ENCODE data around the gene SDR42E1. TPM values are rescaled to one million over a fixed set of nuclear protein-coding genes. Genes with fewer than 3 reads are reported as not detected.

Gene SDR42E1
- total and polyA plus RNA-seq, 2 donors (not counting 3 experiments of a cell fraction or from before 2014, with no cell fraction given) = 0.08 TPM; not detected in 1

GRCh38 chr16:82033683-82034300 is 22.5 kb upstream of the SDR42E1 start:
- H4K20me1 ChIP-seq (replicated peaks; ENCODE audit: control insufficient read depth, extremely low read depth, insufficient read depth, low read length) = no peaks in the 10 kb centered on the region
- H3K36me3 ChIP-seq (ENCODE audit: control insufficient read depth in 2 of 2, extremely low read depth in 1 of 2, insufficient read depth in 2 of 2, low read length in 2 of 2) = no peaks in the 10 kb centered on the region
- CTCF ChIA-PET = interaction anchor here (1.4 to 4.2 kb wide), 4 partner anchors 9 to 196 kb away, joined by 3 to 19 read pairs (median 13); no protein-coding TSS in a partner anchor
- H3K4me1 ChIP-seq (ENCODE audit: control insufficient read depth, extremely low read depth, insufficient read depth, low read length) = peaks cover 34% of the 10 kb centered on the region
- POLR2A ChIA-PET = no interaction called here
- TF ChIP-seq MAX (IDR thresholded peaks at IDR 0.05; ENCODE audit: insufficient read depth, insufficient read length) (peak; percentile 36), FOS (IDR thresholded peaks at IDR 0.05; ENCODE audit: borderline replicate concordance, insufficient read depth, low read length) (no peak)
- intact Hi-C loops (cut with micrococcal nuclease) = no loop called here
- peak overlapping the region; percentile 13 for H2AFZ ChIP-seq (ENCODE audit: low read depth, low read length)
- H3K27me3 ChIP-seq (ENCODE audit: control insufficient read depth in 2 of 2, insufficient read depth in 2 of 2, low read length in 2 of 2) = peaks cover 0 to 3% of the 10 kb centered on the region in 2 experiments
- H3K4me3 ChIP-seq (replicated peaks in 1 of 3; ENCODE audit: insufficient read depth in 1 of 3, low read depth in 1 of 3, low read length in 3 of 3) = no peak overlapping the region
- no peak overlapping the region for H3K27ac ChIP-seq (ENCODE audit: insufficient read depth, low read depth, low read length)
- no peaks in the 10 kb centered on the region for H3K9me3 ChIP-seq (replicated peaks; ENCODE audit: control insufficient read depth, insufficient read depth, low read length)
- FAIRE-seq (peak; percentile 12), DNase-seq (ENCODE audit: low read depth, low spot score) (peak; percentile 8)
- H3K4me2 ChIP-seq (ENCODE audit: insufficient read depth, low read length) = no peak overlapping the region
- BruUV-seq (replicated peaks) = no TSS peak
- H3K9ac ChIP-seq (replicated peaks; ENCODE audit: extremely low read depth, insufficient read depth, low read length) = no peak overlapping the region
- no peaks in the 10 kb centered on the region for H3K9me1 ChIP-seq (replicated peaks; ENCODE audit: control insufficient read depth, extremely low read depth, insufficient read depth, low read length)
- H3K79me2 ChIP-seq (ENCODE audit: control insufficient read depth, insufficient read depth, low read length) = no peaks in the 10 kb centered on the region
- dilution Hi-C loops (cut with MboI; ENCODE audit: extremely low pct_ligation_motif_present, low sequenced_read_pairs) = no loop called here

- no peak for DNase-seq (ENCODE audit: low read depth, low spot score)
- H3K79me2 ChIP-seq (ENCODE audit: control insufficient read depth, insufficient read depth, low read length) = no peaks in the 10 kb centered on the region
- H3K9ac ChIP-seq (replicated peaks; ENCODE audit: extremely low read depth, insufficient read depth, low read length) = no peak overlapping the region
- intact Hi-C loops (cut with micrococcal nuclease) = no loop called here
- H3K4me3 ChIP-seq (replicated peaks in 1 of 3; ENCODE audit: insufficient read depth in 1 of 3, low read depth in 1 of 3, low read length in 3 of 3) = no peak overlapping the region
- no peak overlapping the region for H3K4me2 ChIP-seq (ENCODE audit: insufficient read depth, low read length)
- ChIA-PET POLR2A (no interaction called here), CTCF (interaction anchor here (1.4 to 4.2 kb wide), 4 partner anchors 8 to 197 kb away, joined by 3 to 19 read pairs (median 10); no protein-coding TSS in a partner anchor)
- H2AFZ ChIP-seq (ENCODE audit: low read depth, low read length) = no peak overlapping the region
- dilution Hi-C loops (cut with MboI; ENCODE audit: extremely low pct_ligation_motif_present, low sequenced_read_pairs) = no loop called here
- no peaks in the 10 kb centered on the region for H3K27me3 ChIP-seq (ENCODE audit: control insufficient read depth in 2 of 2, insufficient read depth in 2 of 2, low read length in 2 of 2)
- BruUV-seq (replicated peaks) = no TSS peak
- H3K9me1 ChIP-seq (replicated peaks; ENCODE audit: control insufficient read depth, extremely low read depth, insufficient read depth, low read length) = no peaks in the 10 kb centered on the region
- H3K27ac ChIP-seq (ENCODE audit: insufficient read depth, low read depth, low read length) = no peak overlapping the region
- H4K20me1 ChIP-seq (replicated peaks; ENCODE audit: control insufficient read depth, extremely low read depth, insufficient read depth, low read length) = no peaks in the 10 kb centered on the region
- no peaks in the 10 kb centered on the region for H3K36me3 ChIP-seq (ENCODE audit: control insufficient read depth in 2 of 2, extremely low read depth in 1 of 2, insufficient read depth in 2 of 2, low read length in 2 of 2)
- TF ChIP-seq POLR2A (IDR thresholded peaks at IDR 0.05; ENCODE audit: low read depth, low read length) = no peak
- no peak for TF ChIP-seq GATA2 (IDR thresholded peaks at IDR 0.05; ENCODE audit: insufficient read depth, insufficient read length, low read depth, low read length)
- no peak for TF ChIP-seq EZH2 (IDR thresholded peaks at IDR 0.05; ENCODE audit: borderline replicate concordance, low read depth, low read length, severe bottlenecking)
- no peak for TF ChIP-seq MYC (IDR thresholded peaks at IDR 0.05; ENCODE audit: low read depth, low read length)
- TF ChIP-seq JUN (IDR thresholded peaks at IDR 0.05; ENCODE audit: borderline replicate concordance, insufficient read depth, insufficient read length, low read depth) = no peak
- no peak for TF ChIP-seq FOS (IDR thresholded peaks at IDR 0.05; ENCODE audit: borderline replicate concordance, insufficient read depth, low read length)
- no peak for TF ChIP-seq POLR2AphosphoS5 (IDR thresholded peaks at IDR 0.05; ENCODE audit: insufficient read depth, low read depth, low read length)
- no peak for TF ChIP-seq CTCF (IDR thresholded peaks at IDR 0.05; ENCODE audit: extremely low read depth in 1 of 2, insufficient read depth in 1 of 2, low read depth in 1 of 2, low read length in 2 of 2)
- TF ChIP-seq MAX (IDR thresholded peaks at IDR 0.05; ENCODE audit: insufficient read depth, insufficient read length) = no peak
- H3K9me3 ChIP-seq (replicated peaks; ENCODE audit: control insufficient read depth, insufficient read depth, low read length) = no peaks in the 10 kb centered on the region
- H3K4me1 ChIP-seq (ENCODE audit: control insufficient read depth, extremely low read depth, insufficient read depth, low read length) = peaks cover 34% of the 10 kb centered on the region
- FAIRE-seq = no peak
These were observed 21.7 kb upstream of the SDR42E1 start for GRCh38 chr16:82033006-82033405.
